ENCODE measurements around the gene SYCP3. TPM values are rescaled to one million over a fixed set of nuclear protein-coding genes. Genes with fewer than 3 reads are reported as not detected.

The SYCP3 gene
- polyA plus RNA-seq, 1 of the 3 experiments (the other 2 are of a cell fraction) = 0.07 TPM

- Histone ChIP-seq H3K4me1 (ENCODE audit: control insufficient read depth in 1 of 2, insufficient read depth in 2 of 2, low read depth in 1 of 2, low read length in 1 of 2) (peaks cover 0 to 1% of the 10 kb centered on the region in 2 experiments; a peak in 1 of 4 replicates), H3F3A (replicated peaks; ENCODE audit: insufficient read depth) (no peaks in the 10 kb centered on the region), H3K9ac (no peak overlapping the region), H3K36me3 (replicated peaks in 1 of 2; ENCODE audit: control insufficient read depth in 1 of 2, insufficient read depth in 2 of 2, low read length in 1 of 2) (no peaks in the 10 kb centered on the region), H3K9me3 (no peaks in the 10 kb centered on the region), H3K27me3 (ENCODE audit: insufficient read depth) (no peaks in the 10 kb centered on the region), H3K27ac (ENCODE audit: low read depth in 2 of 2, low read length in 1 of 2) (no peak overlapping the region), H3K4me2 (no peak overlapping the region), H2AFZ (ENCODE audit: low read depth) (no peak overlapping the region), H3K9me2 (no peaks in the 10 kb centered on the region), H3K79me2 (ENCODE audit: insufficient read depth) (peaks cover 23% of the 10 kb centered on the region; the same call in 1 of the 2 replicates), H3K4me3 (ENCODE audit: low read depth in 2 of 2, low read length in 1 of 2) (no peak overlapping the region), H4K20me1 (ENCODE audit: insufficient read depth) (no peaks in the 10 kb centered on the region)
- TF ChIP-seq TCF12 (IDR thresholded peaks at IDR 0.05) (no peak), TAF1 (IDR thresholded peaks at IDR 0.05; ENCODE audit: borderline replicate concordance, low read depth, low read length) (no peak), TEAD4 (IDR thresholded peaks at IDR 0.05; ENCODE audit: borderline replicate concordance, insufficient read depth) (no peak), ELF1 (IDR thresholded peaks at IDR 0.05) (no peak), FOXJ3 (CRISPR knock-in tag; IDR thresholded peaks at IDR 0.05) (no peak), RXRA (IDR thresholded peaks at IDR 0.05; ENCODE audit: borderline replicate concordance, low read depth) (no peak), EZH2phosphoT487 (IDR thresholded peaks at IDR 0.05; ENCODE audit: borderline replicate concordance, low read depth) (no peak), FOXM1 (IDR thresholded peaks at IDR 0.05; ENCODE audit: low read depth) (no peak), GABPA (IDR thresholded peaks at IDR 0.05; ENCODE audit: low read depth) (no peak), NRF1 (IDR thresholded peaks at IDR 0.05; ENCODE audit: low read depth, low read length) (no peak), SIN3A (IDR thresholded peaks at IDR 0.05; ENCODE audit: borderline replicate concordance, low read depth, low read length) (no peak), JUND (IDR thresholded peaks at IDR 0.05) (no peak), GATA2 (CRISPR knock-in tag; IDR thresholded peaks at IDR 0.05) (no peak), NFIC (IDR thresholded peaks at IDR 0.05; ENCODE audit: borderline replicate concordance) (no peak), CHD2 (IDR thresholded peaks at IDR 0.05; ENCODE audit: low read length, partially characterized antibody) (no peak)
- TF ChIP-seq, protein P1, sequence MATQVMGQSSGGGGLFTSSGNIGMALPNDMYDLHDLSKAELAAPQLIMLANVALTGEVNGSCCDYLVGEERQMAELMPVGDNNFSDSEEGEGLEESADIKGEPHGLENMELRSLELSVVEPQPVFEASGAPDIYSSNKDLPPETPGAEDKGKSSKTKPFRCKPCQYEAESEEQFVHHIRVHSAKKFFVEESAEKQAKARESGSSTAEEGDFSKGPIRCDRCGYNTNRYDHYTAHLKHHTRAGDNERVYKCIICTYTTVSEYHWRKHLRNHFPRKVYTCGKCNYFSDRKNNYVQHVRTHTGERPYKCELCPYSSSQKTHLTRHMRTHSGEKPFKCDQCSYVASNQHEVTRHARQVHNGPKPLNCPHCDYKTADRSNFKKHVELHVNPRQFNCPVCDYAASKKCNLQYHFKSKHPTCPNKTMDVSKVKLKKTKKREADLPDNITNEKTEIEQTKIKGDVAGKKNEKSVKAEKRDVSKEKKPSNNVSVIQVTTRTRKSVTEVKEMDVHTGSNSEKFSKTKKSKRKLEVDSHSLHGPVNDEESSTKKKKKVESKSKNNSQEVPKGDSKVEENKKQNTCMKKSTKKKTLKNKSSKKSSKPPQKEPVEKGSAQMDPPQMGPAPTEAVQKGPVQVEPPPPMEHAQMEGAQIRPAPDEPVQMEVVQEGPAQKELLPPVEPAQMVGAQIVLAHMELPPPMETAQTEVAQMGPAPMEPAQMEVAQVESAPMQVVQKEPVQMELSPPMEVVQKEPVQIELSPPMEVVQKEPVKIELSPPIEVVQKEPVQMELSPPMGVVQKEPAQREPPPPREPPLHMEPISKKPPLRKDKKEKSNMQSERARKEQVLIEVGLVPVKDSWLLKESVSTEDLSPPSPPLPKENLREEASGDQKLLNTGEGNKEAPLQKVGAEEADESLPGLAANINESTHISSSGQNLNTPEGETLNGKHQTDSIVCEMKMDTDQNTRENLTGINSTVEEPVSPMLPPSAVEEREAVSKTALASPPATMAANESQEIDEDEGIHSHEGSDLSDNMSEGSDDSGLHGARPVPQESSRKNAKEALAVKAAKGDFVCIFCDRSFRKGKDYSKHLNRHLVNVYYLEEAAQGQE (IDR thresholded peaks at IDR 0.05; ENCODE audit: low read depth, low read length) = no peak
- TF ChIP-seq, protein P2, sequence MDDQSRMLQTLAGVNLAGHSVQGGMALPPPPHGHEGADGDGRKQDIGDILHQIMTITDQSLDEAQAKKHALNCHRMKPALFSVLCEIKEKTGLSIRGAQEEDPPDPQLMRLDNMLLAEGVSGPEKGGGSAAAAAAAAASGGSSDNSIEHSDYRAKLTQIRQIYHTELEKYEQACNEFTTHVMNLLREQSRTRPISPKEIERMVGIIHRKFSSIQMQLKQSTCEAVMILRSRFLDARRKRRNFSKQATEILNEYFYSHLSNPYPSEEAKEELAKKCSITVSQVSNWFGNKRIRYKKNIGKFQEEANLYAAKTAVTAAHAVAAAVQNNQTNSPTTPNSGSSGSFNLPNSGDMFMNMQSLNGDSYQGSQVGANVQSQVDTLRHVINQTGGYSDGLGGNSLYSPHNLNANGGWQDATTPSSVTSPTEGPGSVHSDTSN (IDR thresholded peaks at IDR 0.05) = no peak
- TF ChIP-seq, protein P3, sequence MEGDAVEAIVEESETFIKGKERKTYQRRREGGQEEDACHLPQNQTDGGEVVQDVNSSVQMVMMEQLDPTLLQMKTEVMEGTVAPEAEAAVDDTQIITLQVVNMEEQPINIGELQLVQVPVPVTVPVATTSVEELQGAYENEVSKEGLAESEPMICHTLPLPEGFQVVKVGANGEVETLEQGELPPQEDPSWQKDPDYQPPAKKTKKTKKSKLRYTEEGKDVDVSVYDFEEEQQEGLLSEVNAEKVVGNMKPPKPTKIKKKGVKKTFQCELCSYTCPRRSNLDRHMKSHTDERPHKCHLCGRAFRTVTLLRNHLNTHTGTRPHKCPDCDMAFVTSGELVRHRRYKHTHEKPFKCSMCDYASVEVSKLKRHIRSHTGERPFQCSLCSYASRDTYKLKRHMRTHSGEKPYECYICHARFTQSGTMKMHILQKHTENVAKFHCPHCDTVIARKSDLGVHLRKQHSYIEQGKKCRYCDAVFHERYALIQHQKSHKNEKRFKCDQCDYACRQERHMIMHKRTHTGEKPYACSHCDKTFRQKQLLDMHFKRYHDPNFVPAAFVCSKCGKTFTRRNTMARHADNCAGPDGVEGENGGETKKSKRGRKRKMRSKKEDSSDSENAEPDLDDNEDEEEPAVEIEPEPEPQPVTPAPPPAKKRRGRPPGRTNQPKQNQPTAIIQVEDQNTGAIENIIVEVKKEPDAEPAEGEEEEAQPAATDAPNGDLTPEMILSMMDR (IDR thresholded peaks at IDR 0.05) = no peak
- POLR2A ChIA-PET = no interaction called here
- 91% methylated on average over 3 of the region's 3 CpGs for WGBS (ENCODE audit: low lambda C conversion rate)
- no peak for DNase-seq
- CTCF ChIA-PET = interaction anchor here (1.1 kb wide), 1 partner anchor 33 kb away, joined by 3 read pairs; no protein-coding TSS in a partner anchor
Observed at GRCh38 chr12:101703487-101703886, 35.8 kb downstream of the SYCP3 start.

Measured in SK-N-SH (cell line).